ENCODE measurements around the gene RAB30. TPM values are rescaled to one million over a fixed set of nuclear protein-coding genes. Genes with fewer than 3 reads are reported as not detected.
A peak's percentile ranks its signal among the peaks of the same experiment; 100 is the strongest.

Gene RAB30
- total RNA-seq, 4 donors from 2014 or later = 29.8 to 57.1 (median 33.9) TPM

GRCh38 chr11:83102834-83103233, 31.1 kb upstream of the RAB30 start:
- DNase-seq = no peak
- no peaks in the 10 kb centered on the region for H3K4me1 ChIP-seq
- H3K27me3 ChIP-seq = no peaks in the 10 kb centered on the region
- no peak overlapping the region for H3K27ac ChIP-seq
- no peak for ATAC-seq
- H3K9me3 ChIP-seq = no peaks in the 10 kb centered on the region
- intact Hi-C loops (cut with DNase I; ENCODE audit: low total_unique reads) = no loop called here
- no peak for TF ChIP-seq POLR2A (IDR thresholded peaks at IDR 0.05)
- TF ChIP-seq CTCF (IDR thresholded peaks at IDR 0.05 in 4 of 5, conservative IDR thresholded peaks at IDR 0.05 in 1 of 5) = no peak
- no peak overlapping the region for H3K4me3 ChIP-seq
- in situ Hi-C loops (cut with MboI; ENCODE audit: low sequenced_read_pairs in 4 of 4) = no loop called here
- no peaks in the 10 kb centered on the region for H3K36me3 ChIP-seq

- ATAC-seq (no peak), DNase-seq (no peak)
- Histone ChIP-seq H3K9me3 (no peaks in the 10 kb centered on the region), H3K27me3 (no peaks in the 10 kb centered on the region), H3K27ac (no peak overlapping the region), H3K36me3 (no peaks in the 10 kb centered on the region), H3K4me3 (no peak overlapping the region), H3K4me1 (peaks cover 11 to 14% of the 10 kb centered on the region in 2 donors)
- no peak for TF ChIP-seq POLR2A (IDR thresholded peaks at IDR 0.05)
- TF ChIP-seq CTCF (IDR thresholded peaks at IDR 0.05 in 4 of 5, conservative IDR thresholded peaks at IDR 0.05 in 1 of 5) = no peak
- in situ Hi-C loops (cut with MboI; ENCODE audit: low sequenced_read_pairs in 4 of 4) (loop anchor here in 1 of 4 donors (25.0 kb wide), 1 partner anchor 185 kb away; the partner anchor contains the start of genes DDIAS and PRCP), intact Hi-C loops (cut with DNase I; ENCODE audit: low total_unique reads) (no loop called here)
Measured at GRCh38 chr11:83097429-83098075, 25.9 kb upstream of the RAB30 start.

- no peak overlapping the region for H3K4me3 ChIP-seq
- no peaks in the 10 kb centered on the region for H3K36me3 ChIP-seq
- TF ChIP-seq POLR2A (IDR thresholded peaks at IDR 0.05) (no peak), CTCF (IDR thresholded peaks at IDR 0.05 in 4 of 5, conservative IDR thresholded peaks at IDR 0.05 in 1 of 5) (no peak)
- H3K27ac ChIP-seq = peak overlapping the region in 3 of 4 donors; percentile 51 to 79 (median 77)
- in situ Hi-C loops (cut with MboI; ENCODE audit: low sequenced_read_pairs in 4 of 4) (loop anchor here in 1 of 4 donors (25.0 kb wide), 1 partner anchor 181 kb away; the partner anchor contains the start of genes DDIAS and PRCP), intact Hi-C loops (cut with DNase I; ENCODE audit: low total_unique reads) (loop anchor here (2.0 kb wide), 1 partner anchor 63 kb away; the partner anchor contains the start of gene PCF11)
- ATAC-seq = no peak
- H3K4me1 ChIP-seq = peaks cover 16 to 19% of the 10 kb centered on the region in 2 donors
- no peaks in the 10 kb centered on the region for H3K27me3 ChIP-seq
- DNase-seq = no peak
- H3K9me3 ChIP-seq = no peaks in the 10 kb centered on the region
Measured at GRCh38 chr11:83093634-83094033, 21.9 kb upstream of the RAB30 start.

GRCh38 chr11:83092488-83093384, 21.0 kb upstream of the RAB30 start:
- no peaks in the 10 kb centered on the region for H3K36me3 ChIP-seq
- peaks cover 16 to 19% of the 10 kb centered on the region in 2 donors for H3K4me1 ChIP-seq
- H3K4me3 ChIP-seq = no peak overlapping the region
- TF ChIP-seq CTCF (IDR thresholded peaks at IDR 0.05 in 4 of 5, conservative IDR thresholded peaks at IDR 0.05 in 1 of 5) = no peak
- TF ChIP-seq POLR2A (IDR thresholded peaks at IDR 0.05) = no peak
- no peaks in the 10 kb centered on the region for H3K27me3 ChIP-seq
- intact Hi-C loops (cut with DNase I; ENCODE audit: low total_unique reads) = loop anchor here (1.0 to 2.0 kb wide), 2 partner anchors 64 to 192 kb away; partner anchors contain the start of genes PCF11 and PRCP
- H3K27ac ChIP-seq = peak overlapping the region; percentile 36 to 79 (median 64)
- H3K9me3 ChIP-seq = no peaks in the 10 kb centered on the region
- ATAC-seq = peak; percentile 96 to 97
- DNase-seq = peak; percentile 59 to 69
- in situ Hi-C loops (cut with MboI; ENCODE audit: low sequenced_read_pairs in 4 of 4) = loop anchor here in 1 of 4 donors (25.0 kb wide), 1 partner anchor 180 kb away; the partner anchor contains the start of genes DDIAS and PRCP

All from gastrocnemius medialis (tissue), 4 donors.